HepG2 (cell line): ENCODE results near the gene GDF7. TPM values are rescaled to one million over a fixed set of nuclear protein-coding genes. Genes with fewer than 3 reads are reported as not detected.
A peak's percentile ranks its signal among the peaks of the same experiment; 100 is the strongest.

ENCODE experiments used
- AKAP8 ChIP-seq: sonication (generic); formaldehyde crosslinking; IDR thresholded peaks from 2 replicates; pipeline ENCODE4 v1.5.1; 2020; ENCODE audit warnings: mild to moderate bottlenecking, missing genetic modification reagents
- CAMTA2 ChIP-seq: sonication (generic); formaldehyde crosslinking; IDR thresholded peaks from 2 replicates; pipeline ENCODE4 v1.4.0; 2020; ENCODE audit warnings: mild to moderate bottlenecking, missing genetic modification reagents, borderline replicate concordance
- CBX1 ChIP-seq: IDR thresholded peaks from one replicate; pipeline ENCODE4 v1.6.1; 2016; ENCODE audit warnings: antibody characterized with exemption, low read depth
- ELF3 ChIP-seq: IDR thresholded peaks from 2 replicates; pipeline ENCODE4 v1.6.1; 2016; ENCODE audit warnings: missing genetic modification reagents, missing compliant biosample characterization
- EP300 ChIP-seq, 3 experiments: sonication (generic) in 1 of 3; formaldehyde crosslinking in 1 of 3; IDR thresholded peaks; 2 replicates each; pipeline versions ENCODE4 v1.5.1 to v1.6.1; 2011 to 2020; ENCODE audit warnings: low read depth in 2 of 3, low read length in 2 of 3, borderline replicate concordance in 1 of 3, improper control_type of control experiment in 1 of 3, mild to moderate bottlenecking in 1 of 3, missing genetic modification reagents in 1 of 3, moderate library complexity in 1 of 3
- FOXA3 ChIP-seq: IDR thresholded peaks from 2 replicates; pipeline ENCODE4 v1.6.1; 2016; ENCODE audit warnings: missing genetic modification reagents, missing compliant biosample characterization
- GATAD2A ChIP-seq: IDR thresholded peaks from 2 replicates; pipeline ENCODE4 v1.6.1; 2016
- GTF3A ChIP-seq: sonication (generic); formaldehyde crosslinking; conservative IDR thresholded peaks from 2 replicates; pipeline ENCODE4 v1.4.0; 2020; ENCODE audit warnings: mild to moderate bottlenecking, missing genetic modification reagents
- HMG20B ChIP-seq: conservative IDR thresholded peaks from 2 replicates; pipeline ENCODE4 v1.6.1; 2016; ENCODE audit warnings: missing genetic modification reagents, missing compliant biosample characterization
- KDM6A ChIP-seq: IDR thresholded peaks from 2 replicates; pipeline ENCODE4 v1.6.1; 2016; ENCODE audit warnings: low read depth
- MAZ ChIP-seq, 2 experiments: sonication (generic) in 1 of 2; formaldehyde crosslinking in 1 of 2; IDR thresholded peaks; 2 replicates each; pipeline versions ENCODE4 v1.5.0 to v1.6.1; 2012 to 2020; ENCODE audit warnings: low read depth in 2 of 2, mild to moderate bottlenecking in 2 of 2, borderline replicate concordance in 1 of 2, improper control_type of control experiment in 1 of 2, low read length in 1 of 2, missing genetic modification reagents in 1 of 2, moderate library complexity in 1 of 2
- MEIS1 ChIP-seq: sonication (generic); formaldehyde crosslinking; IDR thresholded peaks from 2 replicates; pipeline ENCODE4 v1.9.0; 2021; ENCODE audit warnings: mild to moderate bottlenecking, missing genetic modification reagents, moderate library complexity, borderline replicate concordance
- MIER3 ChIP-seq: IDR thresholded peaks from 2 replicates; pipeline ENCODE4 v1.6.1; 2016; ENCODE audit warnings: missing compliant biosample characterization, borderline replicate concordance
- MLLT10 ChIP-seq: sonication (generic); formaldehyde crosslinking; IDR thresholded peaks from 2 replicates; pipeline ENCODE4 v1.4.0; 2020; ENCODE audit warnings: missing genetic modification reagents
- NFE2 ChIP-seq: sonication (generic); formaldehyde crosslinking; IDR thresholded peaks from 2 replicates; pipeline ENCODE4 v1.4.0; 2020; ENCODE audit warnings: missing genetic modification reagents
- PITX1 ChIP-seq: sonication (generic); formaldehyde crosslinking; IDR thresholded peaks from 2 replicates; pipeline ENCODE4 v1.5.1; 2020; ENCODE audit warnings: mild to moderate bottlenecking, missing genetic modification reagents
- PLRG1 ChIP-seq: fragments of 450-650 bp; conservative IDR thresholded peaks from 2 replicates; pipeline ENCODE4 v1.6.1; 2016
- POLR2A ChIP-seq, 2 experiments: IDR thresholded peaks; 2 replicates each; pipeline ENCODE4 v1.6.1; 2011; ENCODE audit warnings: low read depth in 2 of 2, low read length in 2 of 2, mild to moderate bottlenecking in 1 of 2, moderate library complexity in 1 of 2; ENCODE audit not compliant: insufficient read depth in 1 of 2
- RAD21 ChIP-seq: fragments of 450-650 bp; formaldehyde crosslinking; IDR thresholded peaks from 2 replicates; pipeline ENCODE4 v1.5.0; 2020; ENCODE audit warnings: mild to moderate bottlenecking
- RELA ChIP-seq: sonication (generic); formaldehyde crosslinking; IDR thresholded peaks from 2 replicates; pipeline ENCODE4 v1.4.0; 2020; ENCODE audit warnings: missing genetic modification reagents
- TBL1XR1 ChIP-seq: fragments of 150-350 bp; IDR thresholded peaks from 2 replicates; pipeline ENCODE4 v1.6.1; 2014; ENCODE audit warnings: borderline replicate concordance, low read length; ENCODE audit not compliant: partially characterized antibody
- U2AF2 ChIP-seq: fragments of 200-400 bp; formaldehyde crosslinking; IDR thresholded peaks from 2 replicates; pipeline ENCODE4 v1.6.1; 2017; ENCODE audit warnings: low read depth, mild to moderate bottlenecking, low read length
- ZC3H4 ChIP-seq: sonication (generic); formaldehyde crosslinking; IDR thresholded peaks from 2 replicates; pipeline ENCODE4 v1.4.0; 2020; ENCODE audit warnings: missing genetic modification reagents, borderline replicate concordance
- ZFY ChIP-seq: sonication (generic); formaldehyde crosslinking; IDR thresholded peaks from 2 replicates; pipeline ENCODE4 v1.4.0; 2020; ENCODE audit warnings: missing genetic modification reagents
- ZNF558 ChIP-seq: sonication (generic); formaldehyde crosslinking; IDR thresholded peaks from 2 replicates; pipeline ENCODE4 v1.9.0; 2022; ENCODE audit warnings: mild to moderate bottlenecking, missing genetic modification reagents, borderline replicate concordance
- ZNF891 ChIP-seq: sonication (generic); formaldehyde crosslinking; IDR thresholded peaks from 2 replicates; pipeline ENCODE4 v1.5.0; 2020; ENCODE audit warnings: mild to moderate bottlenecking, missing genetic modification reagents
- polyA plus RNA-seq, 8 experiments: library from polyadenylated mRNA; depleted of rRNA in 3 of 8; stranded (reverse) in 7 of 8; unstranded in 1 of 8; fragments of >200 nt; fragmentation: Illumina TruSeq in 4 of 8; extraction: Trizol in 4 of 8; gene quantifications; 2 replicates each; pipeline versions ENCODE4 v1.2.1 to v1.2.3, GENCODE V29; 2011 to 2016; ENCODE audit warnings: low read depth in 4 of 8, missing spikeins in 1 of 8, mixed read lengths in 1 of 8; ENCODE audit not compliant: insufficient read depth in 1 of 8
- total RNA-seq, 5 experiments: library from RNA; depleted of rRNA; stranded (reverse); fragments of >200 nt; fragmentation: Illumina TruSeq; extraction: Trizol; gene quantifications; 2 replicates each; pipeline ENCODE4 v1.2.3, GENCODE V29; 2016; ENCODE audit warnings: low read depth in 1 of 5
- TF ChIP-seq, protein P1 (sequence below): sonication (generic); formaldehyde crosslinking; IDR thresholded peaks from 2 replicates; pipeline ENCODE4 v1.4.0; 2020; ENCODE audit warnings: missing genetic modification reagents

The GDF7 gene
- total and polyA plus RNA-seq, 2 of the 13 experiments (the other 11 are each of a cell fraction or from before 2014, with no cell fraction given), result 1.6 to 15.0 TPM

GRCh38 chr2:20635675-20636584, 31.0 kb upstream of the GDF7 start (continued):
- TF ChIP-seq, protein P1, sequence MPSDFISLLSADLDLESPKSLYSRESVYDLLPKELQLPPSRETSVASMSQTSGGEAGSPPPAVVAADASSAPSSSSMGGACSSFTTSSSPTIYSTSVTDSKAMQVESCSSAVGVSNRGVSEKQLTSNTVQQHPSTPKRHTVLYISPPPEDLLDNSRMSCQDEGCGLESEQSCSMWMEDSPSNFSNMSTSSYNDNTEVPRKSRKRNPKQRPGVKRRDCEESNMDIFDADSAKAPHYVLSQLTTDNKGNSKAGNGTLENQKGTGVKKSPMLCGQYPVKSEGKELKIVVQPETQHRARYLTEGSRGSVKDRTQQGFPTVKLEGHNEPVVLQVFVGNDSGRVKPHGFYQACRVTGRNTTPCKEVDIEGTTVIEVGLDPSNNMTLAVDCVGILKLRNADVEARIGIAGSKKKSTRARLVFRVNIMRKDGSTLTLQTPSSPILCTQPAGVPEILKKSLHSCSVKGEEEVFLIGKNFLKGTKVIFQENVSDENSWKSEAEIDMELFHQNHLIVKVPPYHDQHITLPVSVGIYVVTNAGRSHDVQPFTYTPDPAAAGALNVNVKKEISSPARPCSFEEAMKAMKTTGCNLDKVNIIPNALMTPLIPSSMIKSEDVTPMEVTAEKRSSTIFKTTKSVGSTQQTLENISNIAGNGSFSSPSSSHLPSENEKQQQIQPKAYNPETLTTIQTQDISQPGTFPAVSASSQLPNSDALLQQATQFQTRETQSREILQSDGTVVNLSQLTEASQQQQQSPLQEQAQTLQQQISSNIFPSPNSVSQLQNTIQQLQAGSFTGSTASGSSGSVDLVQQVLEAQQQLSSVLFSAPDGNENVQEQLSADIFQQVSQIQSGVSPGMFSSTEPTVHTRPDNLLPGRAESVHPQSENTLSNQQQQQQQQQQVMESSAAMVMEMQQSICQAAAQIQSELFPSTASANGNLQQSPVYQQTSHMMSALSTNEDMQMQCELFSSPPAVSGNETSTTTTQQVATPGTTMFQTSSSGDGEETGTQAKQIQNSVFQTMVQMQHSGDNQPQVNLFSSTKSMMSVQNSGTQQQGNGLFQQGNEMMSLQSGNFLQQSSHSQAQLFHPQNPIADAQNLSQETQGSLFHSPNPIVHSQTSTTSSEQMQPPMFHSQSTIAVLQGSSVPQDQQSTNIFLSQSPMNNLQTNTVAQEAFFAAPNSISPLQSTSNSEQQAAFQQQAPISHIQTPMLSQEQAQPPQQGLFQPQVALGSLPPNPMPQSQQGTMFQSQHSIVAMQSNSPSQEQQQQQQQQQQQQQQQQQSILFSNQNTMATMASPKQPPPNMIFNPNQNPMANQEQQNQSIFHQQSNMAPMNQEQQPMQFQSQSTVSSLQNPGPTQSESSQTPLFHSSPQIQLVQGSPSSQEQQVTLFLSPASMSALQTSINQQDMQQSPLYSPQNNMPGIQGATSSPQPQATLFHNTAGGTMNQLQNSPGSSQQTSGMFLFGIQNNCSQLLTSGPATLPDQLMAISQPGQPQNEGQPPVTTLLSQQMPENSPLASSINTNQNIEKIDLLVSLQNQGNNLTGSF (CRISPR knock-in tag), result no peak
- peak; percentile 76; the same call in 1 of the 2 replicates for TF ChIP-seq RELA (CRISPR knock-in tag)
- peak; percentile 68 for TF ChIP-seq ELF3 (CRISPR knock-in tag)
- peak; percentile 87 for TF ChIP-seq ZNF891 (CRISPR knock-in tag)
- TF ChIP-seq MAZ (IDR thresholded peaks at IDR 0.05; ENCODE audit: borderline replicate concordance, low read depth, low read length), result peak; percentile 94
- TF ChIP-seq MAZ (CRISPR knock-in tag; IDR thresholded peaks at IDR 0.05; ENCODE audit: low read depth), result peak; percentile 88
- TF ChIP-seq ZNF558, result no peak
- peak; percentile 70; the same call in 1 of the 2 replicates for TF ChIP-seq AKAP8 (CRISPR knock-in tag)
- peak; percentile 62 for TF ChIP-seq TBL1XR1
- TF ChIP-seq ZFY, result peak; percentile 46
- TF ChIP-seq FOXA3 (CRISPR knock-in tag), result peak; percentile 39; the same call in 1 of the 2 replicates
- 0 out of 2 replicates have a peak, but pooled peaks have one; percentile 63 for TF ChIP-seq GTF3A (CRISPR knock-in tag)
- peak; percentile 80 for TF ChIP-seq GATAD2A (CRISPR knock-in tag)
- no peak for TF ChIP-seq KDM6A
- peak; percentile 100 for TF ChIP-seq RAD21 (CRISPR knock-in tag)
- TF ChIP-seq NFE2 (CRISPR knock-in tag), result no peak
- TF ChIP-seq HMG20B (CRISPR knock-in tag), result no peak
- 0 out of 2 replicates have a peak, but pooled peaks have one; percentile 32 for TF ChIP-seq MEIS1 (CRISPR knock-in tag)
- TF ChIP-seq EP300 (IDR thresholded peaks at IDR 0.05; ENCODE audit: low read depth in 2 of 2, low read length in 2 of 2), result peak in 1 of 2 experiments; percentile 29; a peak in 1 of 4 replicates
- no peak; the same call in 1 of the 2 replicates for TF ChIP-seq EP300 (CRISPR knock-in tag; IDR thresholded peaks at IDR 0.05; ENCODE audit: borderline replicate concordance)
- TF ChIP-seq CBX1, result peak; percentile 89
- no peak for TF ChIP-seq MLLT10 (CRISPR knock-in tag)
- TF ChIP-seq POLR2A (IDR thresholded peaks at IDR 0.05; ENCODE audit: insufficient read depth in 1 of 2, low read depth in 2 of 2, low read length in 2 of 2), result no peak
- TF ChIP-seq ZC3H4 (CRISPR knock-in tag), result no peak
- no peak for TF ChIP-seq U2AF2
- TF ChIP-seq MIER3 (CRISPR knock-in tag), result peak; percentile 94
- TF ChIP-seq CAMTA2 (CRISPR knock-in tag), result 0 out of 2 replicates have a peak, but pooled peaks have one; percentile 78
- TF ChIP-seq PITX1 (CRISPR knock-in tag), result peak; percentile 59; the same call in 1 of the 2 replicates
- TF ChIP-seq PLRG1, result no peak
